ENCODE measurements around the gene ERC2. TPM values are rescaled to one million over a fixed set of nuclear protein-coding genes. Genes with fewer than 3 reads are reported as not detected.

The ERC2 gene
- total RNA-seq, 1 experiment from 2014 or later = 0.90 TPM

DNA sequence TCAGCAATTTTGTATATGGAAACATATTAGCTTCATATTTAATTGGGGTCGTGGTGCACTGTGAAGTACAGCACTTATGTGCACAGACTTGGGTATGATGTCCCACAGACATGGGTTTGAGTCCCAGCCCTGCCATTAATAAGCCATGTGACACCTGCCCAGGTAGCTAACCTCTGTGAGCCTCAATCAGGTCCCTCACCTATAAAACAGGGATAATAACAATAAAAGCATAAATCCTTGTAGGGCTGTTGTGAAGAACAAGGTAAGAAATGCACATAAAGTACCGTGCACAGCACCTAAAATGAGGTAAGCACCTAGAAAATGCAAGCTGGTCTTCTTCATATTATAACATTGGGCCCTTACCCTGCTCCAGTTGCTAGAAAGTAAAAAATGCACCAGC lies 807.6 kb downstream of the ERC2 start:
- BruUV-seq (replicated peaks) = no TSS peak
- Histone ChIP-seq H3K4me3 (ENCODE audit: low read depth, low read length, poor library complexity, severe bottlenecking) (no peak overlapping the region), H3K27me3 (replicated peaks; ENCODE audit: insufficient read depth, low read depth, low read length, poor library complexity) (no peaks in the 10 kb centered on the region), H3K36me3 (ENCODE audit: insufficient read depth, low read length, poor library complexity, severe bottlenecking) (no peaks in the 10 kb centered on the region), H3K27ac (ENCODE audit: low read depth, low read length, poor library complexity, severe bottlenecking) (no peak overlapping the region), H3K4me1 (ENCODE audit: insufficient read depth, low read length, poor library complexity, severe bottlenecking) (no peaks in the 10 kb centered on the region), H3K9me3 (ENCODE audit: low read depth, low read length, poor library complexity, severe bottlenecking) (no peaks in the 10 kb centered on the region)
- CTCF ChIA-PET = no interaction called here
- TF ChIP-seq EZH2 (IDR thresholded peaks at IDR 0.05; ENCODE audit: borderline replicate concordance, low read depth, low read length, poor library complexity, severe bottlenecking) = no peak
- TF ChIP-seq, protein P1, sequence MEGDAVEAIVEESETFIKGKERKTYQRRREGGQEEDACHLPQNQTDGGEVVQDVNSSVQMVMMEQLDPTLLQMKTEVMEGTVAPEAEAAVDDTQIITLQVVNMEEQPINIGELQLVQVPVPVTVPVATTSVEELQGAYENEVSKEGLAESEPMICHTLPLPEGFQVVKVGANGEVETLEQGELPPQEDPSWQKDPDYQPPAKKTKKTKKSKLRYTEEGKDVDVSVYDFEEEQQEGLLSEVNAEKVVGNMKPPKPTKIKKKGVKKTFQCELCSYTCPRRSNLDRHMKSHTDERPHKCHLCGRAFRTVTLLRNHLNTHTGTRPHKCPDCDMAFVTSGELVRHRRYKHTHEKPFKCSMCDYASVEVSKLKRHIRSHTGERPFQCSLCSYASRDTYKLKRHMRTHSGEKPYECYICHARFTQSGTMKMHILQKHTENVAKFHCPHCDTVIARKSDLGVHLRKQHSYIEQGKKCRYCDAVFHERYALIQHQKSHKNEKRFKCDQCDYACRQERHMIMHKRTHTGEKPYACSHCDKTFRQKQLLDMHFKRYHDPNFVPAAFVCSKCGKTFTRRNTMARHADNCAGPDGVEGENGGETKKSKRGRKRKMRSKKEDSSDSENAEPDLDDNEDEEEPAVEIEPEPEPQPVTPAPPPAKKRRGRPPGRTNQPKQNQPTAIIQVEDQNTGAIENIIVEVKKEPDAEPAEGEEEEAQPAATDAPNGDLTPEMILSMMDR (conservative IDR thresholded peaks at IDR 0.05; ENCODE audit: low read depth, low read length) = no peak
- DNase-seq (ENCODE audit: low spot score) = no peak
- intact Hi-C loops (cut with micrococcal nuclease; ENCODE audit: unreplicated experiment) = no loop called here
- POLR2A ChIA-PET (ENCODE audit: low non-redundant PET) = no interaction called here

DNA sequence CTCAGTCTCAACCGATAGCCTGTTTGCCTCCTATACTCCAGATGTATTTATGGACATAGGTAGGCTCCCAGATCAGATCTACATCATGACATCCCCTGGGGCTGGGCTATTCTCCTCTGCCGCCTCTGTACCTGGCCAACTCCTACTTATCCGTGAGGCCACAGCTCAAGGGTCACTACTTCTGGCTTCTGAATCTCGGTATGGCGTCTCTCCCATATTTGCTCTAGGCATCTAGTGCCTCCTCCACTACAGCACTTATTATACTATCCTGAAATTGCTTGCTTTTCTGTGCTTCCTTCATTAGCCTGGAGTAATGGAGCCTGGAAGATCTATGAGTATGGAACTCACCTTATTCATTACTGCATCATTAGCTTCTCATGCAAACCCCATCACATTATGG lies 808.6 kb downstream of the ERC2 start:
- Histone ChIP-seq H3K27ac (ENCODE audit: low read depth, low read length, poor library complexity, severe bottlenecking) (no peak overlapping the region), H3K9me3 (ENCODE audit: low read depth, low read length, poor library complexity, severe bottlenecking) (no peaks in the 10 kb centered on the region), H3K4me3 (ENCODE audit: low read depth, low read length, poor library complexity, severe bottlenecking) (no peak overlapping the region), H3K4me1 (ENCODE audit: insufficient read depth, low read length, poor library complexity, severe bottlenecking) (no peaks in the 10 kb centered on the region), H3K36me3 (ENCODE audit: insufficient read depth, low read length, poor library complexity, severe bottlenecking) (no peaks in the 10 kb centered on the region), H3K27me3 (replicated peaks; ENCODE audit: insufficient read depth, low read depth, low read length, poor library complexity) (no peaks in the 10 kb centered on the region)
- ChIA-PET POLR2A (ENCODE audit: low non-redundant PET) (no interaction called here), CTCF (no interaction called here)
- DNase-seq (ENCODE audit: low spot score) = no peak
- BruUV-seq (replicated peaks) = no TSS peak
- intact Hi-C loops (cut with micrococcal nuclease; ENCODE audit: unreplicated experiment) = no loop called here
- TF ChIP-seq, protein P1 (conservative IDR thresholded peaks at IDR 0.05; ENCODE audit: low read depth, low read length) = no peak
- no peak for TF ChIP-seq EZH2 (IDR thresholded peaks at IDR 0.05; ENCODE audit: borderline replicate concordance, low read depth, low read length, poor library complexity, severe bottlenecking)

DNA sequence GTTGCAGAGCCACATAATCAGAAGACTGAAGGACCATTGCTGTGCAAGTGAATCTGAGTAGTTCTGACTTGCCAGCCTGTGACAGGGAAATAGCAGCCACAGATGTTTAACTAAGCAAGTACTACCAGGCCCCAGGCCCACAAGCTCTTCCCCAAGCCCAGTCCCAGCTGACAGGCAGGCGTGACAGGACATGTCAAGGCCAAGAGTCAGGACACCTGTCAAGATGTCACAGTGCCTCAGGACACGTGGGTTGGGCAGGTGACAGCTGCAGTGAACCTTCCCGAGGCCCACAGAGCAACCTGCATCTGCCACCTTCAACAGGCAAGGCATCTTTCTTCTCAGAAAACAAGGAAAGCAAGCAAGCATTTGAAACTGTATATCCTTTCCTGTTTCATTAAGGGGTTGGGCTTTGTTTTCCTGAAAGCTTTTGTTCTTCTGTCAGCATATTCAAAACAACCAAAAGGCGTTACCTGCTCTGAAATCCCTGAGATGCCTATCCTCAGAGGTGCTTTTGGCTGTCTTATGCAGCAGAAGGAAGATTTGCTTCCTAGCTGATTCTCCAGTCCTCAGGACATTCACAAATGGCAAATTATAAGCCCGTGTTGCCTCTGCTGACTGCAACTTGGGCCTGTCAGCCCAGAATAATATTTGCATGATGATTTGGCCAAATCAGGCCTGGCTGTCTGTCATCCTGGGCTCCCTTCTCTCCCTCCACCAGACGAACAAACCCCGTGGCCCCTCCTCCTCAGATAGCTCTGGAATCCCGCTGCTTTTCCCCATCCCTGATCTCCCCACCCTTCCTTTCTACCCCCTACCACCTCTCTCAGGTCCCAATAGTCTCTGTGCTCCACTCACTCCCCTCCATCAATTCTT lies 809.3 kb downstream of the ERC2 start:
- ChIA-PET POLR2A (ENCODE audit: low non-redundant PET) (no interaction called here), CTCF (no interaction called here)
- TF ChIP-seq, protein P1 (conservative IDR thresholded peaks at IDR 0.05; ENCODE audit: low read depth, low read length) = no peak
- TF ChIP-seq EZH2 (IDR thresholded peaks at IDR 0.05; ENCODE audit: borderline replicate concordance, low read depth, low read length, poor library complexity, severe bottlenecking) = no peak
- no TSS peak for BruUV-seq (replicated peaks)
- Histone ChIP-seq H3K9me3 (ENCODE audit: low read depth, low read length, poor library complexity, severe bottlenecking) (no peaks in the 10 kb centered on the region), H3K4me1 (ENCODE audit: insufficient read depth, low read length, poor library complexity, severe bottlenecking) (no peaks in the 10 kb centered on the region), H3K4me3 (ENCODE audit: low read depth, low read length, poor library complexity, severe bottlenecking) (no peak overlapping the region), H3K36me3 (ENCODE audit: insufficient read depth, low read length, poor library complexity, severe bottlenecking) (no peaks in the 10 kb centered on the region), H3K27me3 (replicated peaks; ENCODE audit: insufficient read depth, low read depth, low read length, poor library complexity) (no peaks in the 10 kb centered on the region), H3K27ac (ENCODE audit: low read depth, low read length, poor library complexity, severe bottlenecking) (no peak overlapping the region)
- DNase-seq (ENCODE audit: low spot score) = no peak
- intact Hi-C loops (cut with micrococcal nuclease; ENCODE audit: unreplicated experiment) = no loop called here

Data from A673 (cell line).